Esophagus squamous epithelium (tissue), 4 donors: Measurements from ENCODE around the gene C5orf15.

ENCODE experiments used
- POLR2A ChIP-seq, 4 donors: fragments of 450-650 bp; IDR thresholded peaks; one replicate each; pipeline ENCODE4 v1.6.1; 2017; ENCODE audit warnings: antibody characterized with exemption in 4 of 4, mild to moderate bottlenecking in 4 of 4, moderate library complexity in 3 of 4
- TF ChIP-seq, protein P1 (sequence below), 6 experiments: fragments of 450-650 bp in 4 of 6; fragments of 200-600 bp in 2 of 6; sonication (generic) in 2 of 6; IDR thresholded peaks; one replicate each; pipeline ENCODE4 v1.5.1; 2016 to 2019; ENCODE audit warnings: antibody characterized with exemption in 6 of 6, mild to moderate bottlenecking in 4 of 6, moderate library complexity in 4 of 6

GRCh38 chr5:133918731-133919130 is 49.7 kb downstream of the C5orf15 start:
- TF ChIP-seq, protein P1, sequence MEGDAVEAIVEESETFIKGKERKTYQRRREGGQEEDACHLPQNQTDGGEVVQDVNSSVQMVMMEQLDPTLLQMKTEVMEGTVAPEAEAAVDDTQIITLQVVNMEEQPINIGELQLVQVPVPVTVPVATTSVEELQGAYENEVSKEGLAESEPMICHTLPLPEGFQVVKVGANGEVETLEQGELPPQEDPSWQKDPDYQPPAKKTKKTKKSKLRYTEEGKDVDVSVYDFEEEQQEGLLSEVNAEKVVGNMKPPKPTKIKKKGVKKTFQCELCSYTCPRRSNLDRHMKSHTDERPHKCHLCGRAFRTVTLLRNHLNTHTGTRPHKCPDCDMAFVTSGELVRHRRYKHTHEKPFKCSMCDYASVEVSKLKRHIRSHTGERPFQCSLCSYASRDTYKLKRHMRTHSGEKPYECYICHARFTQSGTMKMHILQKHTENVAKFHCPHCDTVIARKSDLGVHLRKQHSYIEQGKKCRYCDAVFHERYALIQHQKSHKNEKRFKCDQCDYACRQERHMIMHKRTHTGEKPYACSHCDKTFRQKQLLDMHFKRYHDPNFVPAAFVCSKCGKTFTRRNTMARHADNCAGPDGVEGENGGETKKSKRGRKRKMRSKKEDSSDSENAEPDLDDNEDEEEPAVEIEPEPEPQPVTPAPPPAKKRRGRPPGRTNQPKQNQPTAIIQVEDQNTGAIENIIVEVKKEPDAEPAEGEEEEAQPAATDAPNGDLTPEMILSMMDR (IDR thresholded peaks at IDR 0.05), result no peak
- TF ChIP-seq POLR2A (IDR thresholded peaks at IDR 0.05), result no peak
